AG09319 (cell line): ENCODE results near the gene UBN1.

ENCODE experiments used
- DNase-seq: peaks from one replicate; pipeline ENCODE4 v3.0.0-alpha.2; 2010; ENCODE audit warnings: low read depth; ENCODE audit errors: extremely low read depth
- CTCF ChIP-seq: IDR thresholded peaks from 2 replicates; pipeline ENCODE4 v1.5.1; 2011; ENCODE audit warnings: low read depth, mild to moderate bottlenecking, inconsistent platforms, low read length, moderate library complexity

Gene UBN1

GRCh38 chr16:4880006-4880580 lies 32.8 kb downstream of the UBN1 start:
- no peak for TF ChIP-seq CTCF
- DNase-seq, result no peak

- peak; percentile 67 for DNase-seq
- TF ChIP-seq CTCF, result no peak
Measured at GRCh38 chr16:4882000-4882632, 34.8 kb downstream of the UBN1 start.

GRCh38 chr16:4882633-4883285 lies 35.5 kb downstream of the UBN1 start:
- DNase-seq, result no peak
- TF ChIP-seq CTCF, result no peak

GRCh38 chr16:4883501-4883900 lies 36.2 kb downstream of the UBN1 start:
- no peak for DNase-seq
- TF ChIP-seq CTCF, result no peak

- no peak for TF ChIP-seq CTCF
- DNase-seq, result no peak
Measured at GRCh38 chr16:4884209-4884608, 36.9 kb downstream of the UBN1 start.

GRCh38 chr16:4884972-4885874 lies 37.9 kb downstream of the UBN1 start:
- DNase-seq, result no peak
- no peak for TF ChIP-seq CTCF
